Upper lobe of left lung (tissue), 4 donors: ENCODE measurements around the gene NBEA.

Source experiments
- CTCF ChIP-seq, 6 experiments: fragments of 450-650 bp in 4 of 6; fragments of 200-600 bp in 2 of 6; sonication (generic) in 2 of 6; IDR thresholded peaks; one replicate each; pipeline ENCODE4 v1.5.1; 2016 to 2019; ENCODE audit warnings: antibody characterized with exemption in 6 of 6
- EP300 ChIP-seq, 4 donors: sonication (generic); formaldehyde crosslinking; IDR thresholded peaks; one replicate each; pipeline ENCODE4 v1.5.1; 2017; ENCODE audit warnings: antibody characterized with exemption in 4 of 4, control low read depth in 2 of 4
- POLR2AphosphoS5 ChIP-seq, 2 donors: sonication (generic); formaldehyde crosslinking; IDR thresholded peaks; one replicate each; pipeline ENCODE4 v1.5.1; 2017; ENCODE audit warnings: antibody characterized with exemption in 2 of 2

GRCh38 chr13:35046587-35046986, 104.5 kb downstream of the NBEA start:
- TF ChIP-seq POLR2AphosphoS5 (IDR thresholded peaks at IDR 0.05) (no peak), EP300 (IDR thresholded peaks at IDR 0.05) (no peak), CTCF (IDR thresholded peaks at IDR 0.05) (no peak)
